A549 (cell line): Measurements from ENCODE around the gene HSD11B1L. TPM values are rescaled to one million over a fixed set of nuclear protein-coding genes. Genes with fewer than 3 reads are reported as not detected.

Experiments used
- ATAC-seq, 2 experiments: fragments of 200-7000 bp in 1 of 2; fragments of >200 bp in 1 of 2; cut with Nextera tagmentation in 1 of 2; cut with Tn5 transposase in 1 of 2; 3 replicates each; pipeline versions ENCODE4 v1.8.0 to v1.9.1; 2018 to 2020; ENCODE audit warnings: mild to moderate bottlenecking in 1 of 2, moderate library complexity in 1 of 2
- CTCF ChIA-PET: fragments of 300-600 bp; sonication (Branson Sonifier 250); formaldehyde crosslinking; extraction: SDS; loops from one replicate; lab custom pipeline; 2021; ENCODE audit warnings: antibody characterized with exemption, inconsistent platforms; lab: Yijun Ruan, JAX
- POLR2A ChIA-PET: fragments of 350-600 bp; formaldehyde crosslinking; extraction: SDS; loops from one replicate; lab custom pipeline; 2021; ENCODE audit warnings: antibody characterized with exemption, inconsistent platforms; lab: Yijun Ruan, JAX
- DNase-seq, 2 experiments: peaks; one replicate each; pipeline versions ENCODE4 v3.0.0 to v3.0.0-alpha.2; 2011 to 2016; ENCODE audit warnings: low read depth in 1 of 2, low spot score in 1 of 2
- FAIRE-seq: peaks from 2 replicates; lab custom pipeline; 2011; peaks lifted over from hg19 to GRCh38; lab: Jason Lieb, UNC
- H3K27ac ChIP-seq, 2 experiments: fragments of >200 bp; sonication (Bioruptor Twin); formaldehyde crosslinking; 3 replicates each; pipeline ENCODE4 v1.5.1; 2016 to 2017
- H3K4me1 ChIP-seq: fragments of >200 bp; sonication (Bioruptor Twin); formaldehyde crosslinking; 3 replicates; pipeline ENCODE4 v1.6.1; 2016
- H3K4me2 ChIP-seq: fragments of >200 bp; sonication (Bioruptor Twin); formaldehyde crosslinking; 3 replicates; pipeline ENCODE4 v1.6.1; 2016
- H3K4me3 ChIP-seq: fragments of >200 bp; sonication (Bioruptor Twin); formaldehyde crosslinking; 3 replicates; pipeline ENCODE4 v1.5.1; 2016
- H3K9me3 ChIP-seq: fragments of >200 bp; sonication (Bioruptor Twin); formaldehyde crosslinking; 3 replicates; pipeline ENCODE4 v1.6.1; 2016
- CBX8 ChIP-seq: fragments of 200-600 bp; sonication (generic); IDR thresholded peaks from 2 replicates; pipeline ENCODE4 v1.6.1; 2016
- CEBPB ChIP-seq, 2 experiments: fragments of >200 bp in 1 of 2; sonication (Bioruptor Twin) in 1 of 2; formaldehyde crosslinking in 1 of 2; IDR thresholded peaks; 2 replicates each; pipeline ENCODE4 v1.6.1; 2012 to 2016
- CHD2 ChIP-seq: fragments of 150-350 bp; IDR thresholded peaks from 2 replicates; pipeline ENCODE4 v1.6.1; 2014; ENCODE audit warnings: low read length; ENCODE audit not compliant: partially characterized antibody
- ESRRA ChIP-seq: fragments of 150-350 bp; IDR thresholded peaks from 2 replicates; pipeline ENCODE4 v1.6.1; 2014; ENCODE audit warnings: mild to moderate bottlenecking, low read length, borderline replicate concordance
- FOSB ChIP-seq: fragments of 250-450 bp; sonication (Bioruptor Pico); IDR thresholded peaks from 2 replicates; pipeline ENCODE4 v1.5.0; 2020; ENCODE audit warnings: mild to moderate bottlenecking, moderate library complexity
- GATA3 ChIP-seq: IDR thresholded peaks from 2 replicates; pipeline ENCODE4 v1.6.1; 2012; ENCODE audit warnings: borderline replicate concordance
- HDAC2 ChIP-seq: fragments of 200-600 bp; sonication (generic); IDR thresholded peaks from 2 replicates; pipeline ENCODE4 v1.6.1; 2016
- HEYL ChIP-seq: fragments of 250-450 bp; sonication (Bioruptor Pico); IDR thresholded peaks from 2 replicates; pipeline ENCODE4 v1.8.0; 2021; ENCODE audit warnings: mild to moderate bottlenecking, moderate library complexity
- HMGXB4 ChIP-seq: fragments of 250-450 bp; sonication (Bioruptor Pico); IDR thresholded peaks from 2 replicates; pipeline ENCODE4 v1.5.0; 2021; ENCODE audit warnings: mild to moderate bottlenecking, moderate library complexity, borderline replicate concordance
- HOXB13 ChIP-seq: fragments of 250-450 bp; sonication (Bioruptor Pico); IDR thresholded peaks from 2 replicates; pipeline ENCODE4 v1.5.0; 2020; ENCODE audit warnings: low read depth, mild to moderate bottlenecking, moderate library complexity
- KDM1A ChIP-seq: fragments of 200-600 bp; sonication (generic); IDR thresholded peaks from 2 replicates; pipeline ENCODE4 v1.6.1; 2016; ENCODE audit warnings: low read depth, mild to moderate bottlenecking
- MAX ChIP-seq: IDR thresholded peaks from 2 replicates; pipeline ENCODE4 v1.6.1; 2012
- PHF8 ChIP-seq: fragments of 200-600 bp; sonication (generic); IDR thresholded peaks from 2 replicates; pipeline ENCODE4 v1.6.1; 2016; ENCODE audit warnings: low read depth, mild to moderate bottlenecking, antibody characterized with exemption, moderate library complexity, borderline replicate concordance
- RAD21 ChIP-seq, 2 experiments: fragments of >200 bp in 1 of 2; sonication (Bioruptor Twin) in 1 of 2; formaldehyde crosslinking in 1 of 2; IDR thresholded peaks in 1 of 2; conservative IDR thresholded peaks in 1 of 2; 2 replicates in 1 of 2; 3 replicates in 1 of 2; pipeline ENCODE4 v1.6.1; 2012 to 2018; ENCODE audit warnings: inconsistent platforms in 1 of 2
- RARB ChIP-seq: fragments of 250-450 bp; sonication (Bioruptor Pico); IDR thresholded peaks from 2 replicates; pipeline ENCODE4 v1.8.0; 2021; ENCODE audit warnings: mild to moderate bottlenecking, moderate library complexity
- RCOR1 ChIP-seq: fragments of 150-350 bp; IDR thresholded peaks from 2 replicates; pipeline ENCODE4 v1.6.1; 2014; ENCODE audit warnings: antibody characterized with exemption, low read length, low read depth
- SREBF2 ChIP-seq: fragments of 450-650 bp; IDR thresholded peaks from 2 replicates; pipeline ENCODE4 v1.6.1; 2014; ENCODE audit warnings: mild to moderate bottlenecking, moderate library complexity
- TFCP2L1 ChIP-seq: fragments of 250-450 bp; sonication (Bioruptor Pico); IDR thresholded peaks from 2 replicates; pipeline ENCODE4 v1.5.0; 2021; ENCODE audit warnings: mild to moderate bottlenecking
- WGBS: methylation state at CpG from one replicate; pipeline ENCODE4 v1.1.6; 2017; ENCODE audit errors: missing lambda C conversion rate; 5-methylcytosine and 5-hydroxymethylcytosine counted together
- polyA plus RNA-seq, 4 experiments: library from polyadenylated mRNA; depleted of rRNA in 3 of 4; stranded (reverse); fragments of >200 nt; fragmentation: RNase III in 1 of 4; extraction: RNeasy Plus Mini Kit Qiagen cat#74134 plus additional on column Dnase treatment in 1 of 4; gene quantifications; 2 replicates in 3 of 4; 3 replicates in 1 of 4; pipeline ENCODE4 v1.2.3, GENCODE V29; 2011 to 2017
- TF ChIP-seq, protein P1 (sequence below): IDR thresholded peaks from 2 replicates; pipeline ENCODE4 v1.6.1; 2012; ENCODE audit warnings: low read depth, borderline replicate concordance
- TF ChIP-seq, protein P2 (sequence below): fragments of >200 bp; sonication (Bioruptor Twin); formaldehyde crosslinking; IDR thresholded peaks from 3 replicates; pipeline ENCODE4 v1.6.1; 2016

HSD11B1L gene
- polyA plus RNA-seq, 2 of the 4 experiments (the other 2 are of a cell fraction): 2.8 to 4.8 TPM

DNA sequence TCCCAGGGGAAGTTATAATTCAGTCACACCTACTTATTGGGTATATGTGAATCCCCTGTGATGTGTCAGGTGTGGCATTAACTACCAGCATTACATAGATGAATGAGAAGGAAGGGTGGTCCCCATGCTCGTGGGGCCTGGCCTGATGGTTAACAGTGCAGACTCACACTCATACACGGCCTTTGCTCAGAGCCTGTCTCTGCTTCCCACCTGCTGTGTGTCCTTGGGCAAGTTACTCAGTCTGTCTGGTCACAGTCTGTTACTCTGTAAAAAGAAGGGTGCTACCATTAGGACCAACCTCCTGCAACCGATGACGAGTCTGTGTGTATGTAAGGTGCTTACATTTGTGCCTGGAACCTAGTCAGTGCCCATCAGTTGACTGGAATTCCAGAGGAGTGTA lies 34.1 kb upstream of the HSD11B1L start:
- 0 out of 3 replicates have a peak, but pooled peaks cover 6% of the 10 kb centered on the region for H3K4me1 ChIP-seq
- no peak overlapping the region for H3K27ac ChIP-seq
- no peak overlapping the region for H3K4me2 ChIP-seq
- no peak overlapping the region for H3K4me3 ChIP-seq
- POLR2A ChIA-PET: no interaction called here
- TF ChIP-seq MAX (no peak), RAD21 (conservative IDR thresholded peaks at IDR 0.05 in 1 of 2, IDR thresholded peaks at IDR 0.05 in 1 of 2) (no peak), HOXB13 (CRISPR knock-in tag) (no peak), PHF8 (no peak), CEBPB (IDR thresholded peaks at IDR 0.05) (no peak), RCOR1 (no peak), ESRRA (no peak), HDAC2 (no peak)
- TF ChIP-seq, protein P1, sequence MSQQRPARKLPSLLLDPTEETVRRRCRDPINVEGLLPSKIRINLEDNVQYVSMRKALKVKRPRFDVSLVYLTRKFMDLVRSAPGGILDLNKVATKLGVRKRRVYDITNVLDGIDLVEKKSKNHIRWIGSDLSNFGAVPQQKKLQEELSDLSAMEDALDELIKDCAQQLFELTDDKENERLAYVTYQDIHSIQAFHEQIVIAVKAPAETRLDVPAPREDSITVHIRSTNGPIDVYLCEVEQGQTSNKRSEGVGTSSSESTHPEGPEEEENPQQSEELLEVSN: no peak
- CTCF ChIA-PET: no interaction called here
- WGBS: 96% methylated on average over 4 of the region's 4 CpGs
- DNase-seq (no peak), FAIRE-seq (no peak), ATAC-seq (no peak)
- no peaks in the 10 kb centered on the region for H3K9me3 ChIP-seq

DNA sequence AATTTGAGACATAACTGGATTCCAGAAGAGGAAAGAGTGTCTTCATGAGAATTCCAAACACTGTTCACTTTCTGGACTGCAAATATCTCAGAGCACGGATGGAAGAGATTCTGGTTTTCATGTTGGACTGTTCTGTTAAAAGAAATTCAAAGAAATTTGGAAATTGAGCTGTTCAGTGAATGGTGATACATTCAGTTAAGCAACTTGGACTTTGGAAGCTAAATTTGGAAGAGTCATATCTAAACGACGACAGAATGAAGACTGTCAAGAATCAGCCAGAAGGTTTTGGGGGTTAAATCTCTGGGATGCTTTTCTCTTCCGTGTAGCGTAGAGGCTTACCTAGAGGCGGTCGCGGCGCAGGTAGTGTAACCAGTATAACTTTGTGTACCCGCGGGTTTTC lies 32.4 kb upstream of the HSD11B1L start:
- 97% methylated on average over 11 of the region's 11 CpGs for WGBS
- CTCF ChIA-PET: no interaction called here

DNA sequence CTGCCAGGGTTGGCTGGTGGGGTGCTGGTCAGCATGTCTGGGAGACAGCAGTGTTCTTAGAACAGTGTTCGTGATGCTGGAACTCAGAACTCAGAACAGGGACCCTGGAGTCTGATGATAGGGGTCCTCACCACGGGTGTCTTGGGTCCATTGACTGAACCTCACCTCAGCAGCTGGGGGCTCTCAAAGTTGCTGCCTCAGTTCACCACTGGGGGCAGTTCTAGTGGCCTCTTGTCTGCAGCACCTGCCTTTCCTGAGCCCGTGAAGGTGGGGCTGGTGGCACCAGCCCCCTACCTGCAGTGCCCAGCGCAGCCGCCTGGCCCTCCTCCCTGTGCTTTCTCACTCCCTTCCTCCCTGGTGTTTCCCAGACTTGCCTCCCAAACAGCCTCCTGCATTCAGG lies 29.5 kb upstream of the HSD11B1L start:
- H3K4me1 ChIP-seq: no peaks in the 10 kb centered on the region
- FAIRE-seq (no peak), ATAC-seq (no peak), DNase-seq (no peak)
- ChIA-PET POLR2A (no interaction called here), CTCF (no interaction called here)
- WGBS: 95% methylated on average over 4 of the region's 5 CpGs
- no peak overlapping the region for H3K4me3 ChIP-seq
- no peak overlapping the region for H3K4me2 ChIP-seq
- H3K9me3 ChIP-seq: no peaks in the 10 kb centered on the region
- no peak overlapping the region for H3K27ac ChIP-seq
- TF ChIP-seq, protein P1: no peak

More for the DNA sequence above, 32.4 kb upstream of the HSD11B1L start:
- H3K27ac ChIP-seq: no peak overlapping the region
- H3K4me2 ChIP-seq: no peak overlapping the region
- H3K9me3 ChIP-seq: no peaks in the 10 kb centered on the region
- ATAC-seq: no peak
- POLR2A ChIA-PET: no interaction called here
- no peak overlapping the region for H3K4me3 ChIP-seq
- no peak for DNase-seq
- FAIRE-seq: no peak
- TF ChIP-seq CEBPB (IDR thresholded peaks at IDR 0.05): no peak
- TF ChIP-seq CHD2: no peak
- no peak for TF ChIP-seq TFCP2L1 (CRISPR knock-in tag)
- TF ChIP-seq MAX: no peak
- no peak for TF ChIP-seq HMGXB4
- no peak for TF ChIP-seq CBX8
- no peak for TF ChIP-seq GATA3
- TF ChIP-seq HOXB13 (CRISPR knock-in tag): no peak
- TF ChIP-seq, protein P2, sequence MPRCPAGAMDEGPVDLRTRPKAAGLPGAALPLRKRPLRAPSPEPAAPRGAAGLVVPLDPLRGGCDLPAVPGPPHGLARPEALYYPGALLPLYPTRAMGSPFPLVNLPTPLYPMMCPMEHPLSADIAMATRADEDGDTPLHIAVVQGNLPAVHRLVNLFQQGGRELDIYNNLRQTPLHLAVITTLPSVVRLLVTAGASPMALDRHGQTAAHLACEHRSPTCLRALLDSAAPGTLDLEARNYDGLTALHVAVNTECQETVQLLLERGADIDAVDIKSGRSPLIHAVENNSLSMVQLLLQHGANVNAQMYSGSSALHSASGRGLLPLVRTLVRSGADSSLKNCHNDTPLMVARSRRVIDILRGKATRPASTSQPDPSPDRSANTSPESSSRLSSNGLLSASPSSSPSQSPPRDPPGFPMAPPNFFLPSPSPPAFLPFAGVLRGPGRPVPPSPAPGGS: no peak
- TF ChIP-seq FOSB (CRISPR knock-in tag): no peak
- no peak for TF ChIP-seq KDM1A
- TF ChIP-seq RAD21 (conservative IDR thresholded peaks at IDR 0.05 in 1 of 2, IDR thresholded peaks at IDR 0.05 in 1 of 2): no peak
- TF ChIP-seq HEYL (CRISPR knock-in tag): no peak
- TF ChIP-seq SREBF2: no peak
- no peak for TF ChIP-seq RARB (CRISPR knock-in tag)
- no peaks in the 10 kb centered on the region for H3K4me1 ChIP-seq
